ENCODE measurements around the gene RLN2. TPM values are rescaled to one million over a fixed set of nuclear protein-coding genes. Genes with fewer than 3 reads are reported as not detected.

Gene RLN2
- total RNA-seq, 1 experiment from 2014 or later: not detected

GRCh38 chr9:5274770-5275169 lies 29.7 kb downstream of the RLN2 start:
- H3K27me3 ChIP-seq (ENCODE audit: insufficient read depth, low read length): no peaks in the 10 kb centered on the region
- POLR2A ChIA-PET: no interaction called here
- CTCF ChIA-PET: interaction anchor here (1.8 kb wide), 1 partner anchor 9 kb away, joined by 6 read pairs; no protein-coding TSS in a partner anchor
- H3K9me2 ChIP-seq (ENCODE audit: insufficient read depth): no peaks in the 10 kb centered on the region
- BruUV-seq (replicated peaks): no TSS peak
- H3K4me3 ChIP-seq (replicated peaks in 1 of 2; ENCODE audit: low read depth in 1 of 2, low read length in 2 of 2): no peak overlapping the region
- RAD21 ChIA-PET (ENCODE audit: low non-redundant PET in 1 of 2, low total read pairs in 2 of 2, uncharacterized antibody in 2 of 2, unreplicated experiment in 2 of 2): no interaction called here
- H3K4me2 ChIP-seq (ENCODE audit: low read length): no peak overlapping the region
- no peaks in the 10 kb centered on the region for H4K20me1 ChIP-seq (ENCODE audit: insufficient read depth)
- DNase-seq (ENCODE audit: low read depth, low spot score): no peak
- H3K9ac ChIP-seq (ENCODE audit: low read length): no peak overlapping the region
- no peak overlapping the region for H3K27ac ChIP-seq (ENCODE audit: low read depth, low read length)
- no peak for ATAC-seq
- H3K79me2 ChIP-seq (ENCODE audit: insufficient read depth, low read length): no peaks in the 10 kb centered on the region
- H3K36me3 ChIP-seq (ENCODE audit: control insufficient read depth in 1 of 2, insufficient read depth in 2 of 2, low read length in 2 of 2): no peaks in the 10 kb centered on the region
- H3K4me1 ChIP-seq (ENCODE audit: control insufficient read depth in 1 of 2, insufficient read depth in 2 of 2, low read length in 2 of 2): no peaks in the 10 kb centered on the region
- no peak overlapping the region for H2AFZ ChIP-seq (ENCODE audit: low read depth, low read length, poor library complexity, severe bottlenecking)
- TF ChIP-seq YY1 (IDR thresholded peaks at IDR 0.05; ENCODE audit: extremely low read depth, insufficient replicate concordance, low read depth, low read length) (no peak), FOSL1 (IDR thresholded peaks at IDR 0.05; ENCODE audit: low read depth) (no peak), EZH2 (IDR thresholded peaks at IDR 0.05) (no peak)
- H3K9me3 ChIP-seq (ENCODE audit: control insufficient read depth in 1 of 2, insufficient read depth in 1 of 2, low read depth in 1 of 2, low read length in 2 of 2): no peaks in the 10 kb centered on the region
- intact Hi-C loops (cut with micrococcal nuclease): no loop called here

GRCh38 chr9:5269249-5269715 lies 35.2 kb downstream of the RLN2 start:
- intact Hi-C loops (cut with micrococcal nuclease): no loop called here
- H3K27ac ChIP-seq (ENCODE audit: low read depth, low read length): no peak overlapping the region
- no peaks in the 10 kb centered on the region for H4K20me1 ChIP-seq (ENCODE audit: insufficient read depth)
- TF ChIP-seq CTCF (IDR thresholded peaks at IDR 0.05 in 2 of 3, conservative IDR thresholded peaks at IDR 0.05 in 1 of 3; ENCODE audit: borderline replicate concordance in 1 of 3, insufficient read depth in 1 of 3, low read depth in 2 of 3, low read length in 2 of 3): no peak
- no peak for TF ChIP-seq POLR2A (IDR thresholded peaks at IDR 0.05; ENCODE audit: borderline replicate concordance, extremely low read depth, insufficient read depth, insufficient read length)
- no peak for TF ChIP-seq JUND (IDR thresholded peaks at IDR 0.05)
- no peak for TF ChIP-seq ATF3 (IDR thresholded peaks at IDR 0.05)
- H3K4me3 ChIP-seq (replicated peaks in 1 of 2; ENCODE audit: low read depth in 1 of 2, low read length in 2 of 2): no peak overlapping the region
- no peak for ATAC-seq
- H3K27me3 ChIP-seq (ENCODE audit: insufficient read depth, low read length): no peaks in the 10 kb centered on the region
- no peak for DNase-seq (ENCODE audit: low read depth, low spot score)
- CTCF ChIA-PET: no interaction called here
- no peaks in the 10 kb centered on the region for H3K9me2 ChIP-seq (ENCODE audit: insufficient read depth)
- no peaks in the 10 kb centered on the region for H3K36me3 ChIP-seq (ENCODE audit: control insufficient read depth in 1 of 2, insufficient read depth in 2 of 2, low read length in 2 of 2)
- no peaks in the 10 kb centered on the region for H3K79me2 ChIP-seq (ENCODE audit: insufficient read depth, low read length)
- H3K9me3 ChIP-seq (ENCODE audit: control insufficient read depth in 1 of 2, insufficient read depth in 1 of 2, low read depth in 1 of 2, low read length in 2 of 2): no peaks in the 10 kb centered on the region
- no peak overlapping the region for H3K9ac ChIP-seq (ENCODE audit: low read length)
- POLR2A ChIA-PET: no interaction called here
- no peak overlapping the region for H2AFZ ChIP-seq (ENCODE audit: low read depth, low read length, poor library complexity, severe bottlenecking)
- no peaks in the 10 kb centered on the region for H3K4me1 ChIP-seq (ENCODE audit: control insufficient read depth in 1 of 2, insufficient read depth in 2 of 2, low read length in 2 of 2)
- RAD21 ChIA-PET (ENCODE audit: low non-redundant PET in 1 of 2, low total read pairs in 2 of 2, uncharacterized antibody in 2 of 2, unreplicated experiment in 2 of 2): no interaction called here
- no peak overlapping the region for H3K4me2 ChIP-seq (ENCODE audit: low read length)
- BruUV-seq (replicated peaks): no TSS peak

Data from HCT116 (cell line).